Heart right ventricle (tissue), 16 donors: ENCODE data around the gene RYK. TPM values are rescaled to one million over a fixed set of nuclear protein-coding genes. Genes with fewer than 3 reads are reported as not detected.
A peak's percentile ranks its signal among the peaks of the same experiment; 100 is the strongest.

Experiments used
- ATAC-seq, 8 donors: fragments of 200-7000 bp; cut with Tn5 transposase; one replicate each; pipeline ENCODE4 v1.9.1; 2020; ENCODE audit warnings: mild to moderate bottlenecking in 8 of 8, moderate library complexity in 8 of 8, moderate number of reproducible peaks in 1 of 8
- DNase-seq, 2 donors: peaks; one replicate each; pipeline ENCODE4 v3.0.0-alpha.2; 2020
- H3K27ac ChIP-seq, 10 donors: fragments of 200-600 bp; sonication (generic) in 2 of 10; one replicate each; pipeline versions ENCODE4 v1.5.0 to v1.8.0; 2020 to 2022; ENCODE audit warnings: mild to moderate bottlenecking in 3 of 10
- H3K27me3 ChIP-seq, 7 donors: fragments of 200-600 bp; one replicate each; pipeline ENCODE4 v1.8.0; 2021 to 2022; ENCODE audit warnings: mild to moderate bottlenecking in 2 of 7
- H3K36me3 ChIP-seq, 9 donors: fragments of 200-600 bp; sonication (generic) in 1 of 9; one replicate each; pipeline versions ENCODE4 v1.5.0 to v1.8.0; 2020 to 2022; ENCODE audit warnings: mild to moderate bottlenecking in 2 of 9
- H3K4me1 ChIP-seq, 9 donors: fragments of 200-600 bp; sonication (generic) in 1 of 9; one replicate each; pipeline versions ENCODE4 v1.5.0 to v1.8.0; 2020 to 2022; ENCODE audit warnings: mild to moderate bottlenecking in 4 of 9
- H3K4me3 ChIP-seq, 10 donors: fragments of 200-600 bp; sonication (generic) in 2 of 10; one replicate each; pipeline versions ENCODE4 v1.5.0 to v1.8.0; 2020 to 2022; ENCODE audit warnings: mild to moderate bottlenecking in 7 of 10, moderate library complexity in 2 of 10
- H3K9me3 ChIP-seq, 11 donors: fragments of 200-600 bp in 10 of 11; sonication (generic) in 2 of 11; one replicate each; pipeline versions ENCODE4 v1.5.0 to v1.8.0; 2013 to 2022; ENCODE audit warnings: mild to moderate bottlenecking in 2 of 11, control low read depth in 1 of 11, moderate library complexity in 1 of 11
- WGBS, 2 donors: extraction: QIAGEN DNeasy Blood & Tissue Kit; methylation state at CpG; one replicate each; pipeline ENCODE4 v1.1.7; 2013; ENCODE audit warnings: inconsistent platforms in 1 of 2; 5-methylcytosine and 5-hydroxymethylcytosine counted together
- intact Hi-C, 10 donors: fragments of 100-400 bp; cut with DNase I; formaldehyde crosslinking; loops; one replicate each; pipeline versions ENCODE4 v1.11.1 to v1.14.2; 2022
- polyA plus RNA-seq, 2 donors: library from polyadenylated mRNA; stranded (reverse); fragments of 200-250 nt; gene quantifications; one replicate each; pipeline ENCODE4 v1.2.3, GENCODE V29; 2013
- total RNA-seq, 10 donors: library from RNA; stranded (reverse); fragmentation: NEBNext Ultra II Directional in 3 of 10; extraction: Animal tissue kit (Norgen Biotek cat#: 25700) in 3 of 10; gene quantifications; one replicate each; pipeline versions ENCODE4 v1.2.1 to v1.2.4, GENCODE V29; 2021 to 2023
- TF ChIP-seq, protein P1 (sequence below), 9 donors: fragments of 200-600 bp; sonication (generic) in 2 of 9; IDR thresholded peaks; one replicate each; pipeline versions ENCODE4 v1.5.0 to v1.8.0; 2021 to 2022; ENCODE audit warnings: antibody characterized with exemption in 9 of 9, mild to moderate bottlenecking in 5 of 9, moderate library complexity in 1 of 9
- donor health status: Arrhythmogenic right ventricular cardiomyopathy.
- donor health status: ischemic (EF 13 %, LVEDD 7.1; RV severe dilation, severe dysfunction).
- donor health status: healthy with polysubstance abuse.
- donor health status: DM: no; HTN: yes; CAD: no.
- donor health status: DM: no; HTN: no; CAD: no.
- donor health status: ischemic (EF 25% LVEDD 6.9; RV normal size, moderate dysfunction).
- donor health status: ischemic (EF 25% LVEDD 5.7; RV mildly dilated, moderate dysfunction).
- donor health status: healthy.
- donor health status: DM: yes; HTN: yes; CAD: no.
- donor health status: Ischemic cardiomyopathy.
- donor health status: ischemic (EF 35%, LVEDD 5.7; RV mildly dilated, moderate dysfunction).
- donor health status: nonischemic (EF 11% LVEDD 7.7; RV severe dilation, severe dysfunction).
- donor health status: DM: yes; HTN: yes; CAD: no.
- donor health status: PGD.
- donor health status: ischemic (EF 29% LVEDD 5.4; RV normal size, mild dysfunction).
- donor health status: nonischemic (EF 23%, LVEDD 6.1; RV moderate dilation, normal function).

Gene RYK
- total and polyA plus RNA-seq, 12 donors = 18.0 to 45.8 (median 36.5) TPM

DNA sequence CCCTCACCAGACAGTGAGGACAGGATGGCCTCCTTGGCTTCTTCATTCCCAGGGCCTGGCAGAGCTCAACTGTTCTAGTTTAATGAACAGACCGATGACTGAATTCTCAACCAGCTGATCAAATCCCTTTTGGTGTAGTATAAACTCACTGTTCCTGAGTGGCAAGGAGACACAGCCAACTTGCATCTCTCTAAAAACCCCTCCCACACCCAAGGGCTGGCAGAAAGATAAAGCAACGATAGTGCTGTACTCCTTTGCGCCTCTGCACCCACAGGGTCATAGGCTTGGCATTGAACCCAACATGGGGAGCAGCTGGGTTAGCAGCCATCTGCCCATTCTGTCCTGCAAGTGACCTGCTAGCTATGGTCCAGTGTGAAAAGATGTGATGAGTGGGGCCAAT is 103.2 kb downstream of the RYK start:
- TF ChIP-seq, protein P1, sequence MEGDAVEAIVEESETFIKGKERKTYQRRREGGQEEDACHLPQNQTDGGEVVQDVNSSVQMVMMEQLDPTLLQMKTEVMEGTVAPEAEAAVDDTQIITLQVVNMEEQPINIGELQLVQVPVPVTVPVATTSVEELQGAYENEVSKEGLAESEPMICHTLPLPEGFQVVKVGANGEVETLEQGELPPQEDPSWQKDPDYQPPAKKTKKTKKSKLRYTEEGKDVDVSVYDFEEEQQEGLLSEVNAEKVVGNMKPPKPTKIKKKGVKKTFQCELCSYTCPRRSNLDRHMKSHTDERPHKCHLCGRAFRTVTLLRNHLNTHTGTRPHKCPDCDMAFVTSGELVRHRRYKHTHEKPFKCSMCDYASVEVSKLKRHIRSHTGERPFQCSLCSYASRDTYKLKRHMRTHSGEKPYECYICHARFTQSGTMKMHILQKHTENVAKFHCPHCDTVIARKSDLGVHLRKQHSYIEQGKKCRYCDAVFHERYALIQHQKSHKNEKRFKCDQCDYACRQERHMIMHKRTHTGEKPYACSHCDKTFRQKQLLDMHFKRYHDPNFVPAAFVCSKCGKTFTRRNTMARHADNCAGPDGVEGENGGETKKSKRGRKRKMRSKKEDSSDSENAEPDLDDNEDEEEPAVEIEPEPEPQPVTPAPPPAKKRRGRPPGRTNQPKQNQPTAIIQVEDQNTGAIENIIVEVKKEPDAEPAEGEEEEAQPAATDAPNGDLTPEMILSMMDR (IDR thresholded peaks at IDR 0.05) = no peak
- intact Hi-C loops = no loop called here
- Histone ChIP-seq H3K27ac (no peak overlapping the region), H3K9me3 (no peaks in the 10 kb centered on the region), H3K4me3 (no peak overlapping the region), H3K36me3 (peaks cover 0 to 23% (median 0%) of the 10 kb centered on the region in 9 donors), H3K4me1 (peaks cover 0 to 42% (median 16%) of the 10 kb centered on the region in 9 donors), H3K27me3 (no peaks in the 10 kb centered on the region)
- no peak for DNase-seq
- WGBS, 2 donors = 79 to 84% methylated on average over 3 of the region's 3 CpGs
- ATAC-seq = no peak

DNA sequence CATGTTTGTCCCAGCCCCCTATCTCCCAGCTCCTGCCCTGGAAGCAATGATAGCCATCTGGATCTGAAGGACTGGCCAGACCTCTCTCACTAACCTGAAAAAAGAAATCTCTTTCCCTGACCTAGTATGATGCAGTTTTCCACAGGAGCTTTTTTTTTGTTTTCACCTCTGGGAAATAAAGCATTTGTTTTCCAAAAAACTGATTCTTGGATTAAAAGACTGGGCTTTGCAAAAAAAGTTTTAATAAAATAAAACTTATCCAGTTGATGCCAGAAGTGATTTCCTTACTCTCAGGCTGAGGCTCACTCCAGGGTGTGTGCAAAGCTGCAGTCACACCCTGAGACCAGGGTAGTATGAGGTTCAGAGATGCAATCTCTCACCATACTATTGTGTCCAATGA is 104.0 kb downstream of the RYK start:
- no peak for ATAC-seq
- TF ChIP-seq, protein P1 (IDR thresholded peaks at IDR 0.05) = no peak
- peaks cover 0 to 15% (median 0%) of the 10 kb centered on the region in 9 donors for H3K36me3 ChIP-seq
- DNase-seq = no peak
- H3K27ac ChIP-seq = no peak overlapping the region
- intact Hi-C loops = no loop called here
- peaks cover 0 to 42% (median 16%) of the 10 kb centered on the region in 9 donors for H3K4me1 ChIP-seq
- H3K27me3 ChIP-seq = no peaks in the 10 kb centered on the region
- H3K9me3 ChIP-seq = peaks cover 0 to 4% (median 0%) of the 10 kb centered on the region in 11 donors
- H3K4me3 ChIP-seq = no peak overlapping the region

DNA sequence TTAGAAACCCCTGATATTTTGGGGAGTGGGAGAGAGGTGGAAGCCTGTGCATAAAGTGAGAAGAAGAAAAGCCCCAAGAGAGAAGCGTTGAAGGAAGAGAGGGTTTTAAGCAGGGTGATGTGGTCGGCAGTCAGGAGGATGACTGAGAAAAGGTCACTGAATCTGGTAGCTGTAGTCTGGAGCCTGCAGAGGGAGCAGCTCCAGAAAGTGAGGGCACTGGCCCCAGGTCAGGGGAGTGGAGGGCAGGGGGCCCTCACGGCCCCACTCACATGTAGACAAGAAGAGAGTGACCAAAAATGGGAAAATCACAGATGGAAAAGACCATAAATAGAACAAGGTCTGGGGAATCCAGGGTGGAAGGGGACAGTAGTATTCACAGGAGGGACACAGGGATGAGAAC is 105.5 kb downstream of the RYK start:
- peaks cover 0 to 6% (median 0%) of the 10 kb centered on the region in 9 donors for H3K36me3 ChIP-seq
- H3K4me1 ChIP-seq = peaks cover 0 to 37% (median 11%) of the 10 kb centered on the region in 9 donors
- H3K9me3 ChIP-seq = peaks cover 0 to 12% (median 0%) of the 10 kb centered on the region in 11 donors
- TF ChIP-seq, protein P1 (IDR thresholded peaks at IDR 0.05) = no peak
- intact Hi-C loops = no loop called here
- no peaks in the 10 kb centered on the region for H3K27me3 ChIP-seq
- 58 to 73% methylated on average over 3 of the region's 3 CpGs for WGBS, 2 donors
- no peak overlapping the region for H3K4me3 ChIP-seq
- ATAC-seq (peak in 4 of 8 donors; percentile 13 to 35 (median 25)), DNase-seq (no peak)
- peak overlapping the region in 3 of 10 donors; percentile 1 to 33 (median 31) for H3K27ac ChIP-seq

DNA sequence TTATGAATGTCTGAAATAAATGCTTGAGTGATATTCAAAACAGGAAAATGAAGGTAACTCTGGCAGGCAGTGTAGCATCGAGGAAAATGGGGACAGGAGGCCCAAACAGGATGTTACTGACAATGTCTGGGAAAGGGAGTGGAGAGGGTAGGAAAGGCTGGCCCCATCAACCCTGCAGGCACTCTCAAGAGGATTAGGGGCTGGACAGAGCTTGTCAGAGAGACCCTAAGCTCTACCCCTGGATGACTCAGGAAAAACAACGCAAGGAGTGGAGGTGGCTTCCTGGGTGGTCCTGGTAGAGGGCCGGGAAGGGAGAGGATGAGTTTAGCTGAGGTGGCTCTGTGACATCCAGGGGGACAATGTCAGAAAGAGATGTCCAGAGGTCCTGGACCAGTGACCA is 106.0 kb downstream of the RYK start:
- H3K4me1 ChIP-seq = peaks cover 0 to 32% (median 11%) of the 10 kb centered on the region in 9 donors
- WGBS, 2 donors = 42 to 61% methylated on average over 3 of the region's 3 CpGs
- peaks cover 0 to 12% (median 0%) of the 10 kb centered on the region in 11 donors for H3K9me3 ChIP-seq
- no peak overlapping the region for H3K4me3 ChIP-seq
- ATAC-seq = peak in 4 of 8 donors; percentile 39 to 61 (median 44)
- TF ChIP-seq, protein P1 (IDR thresholded peaks at IDR 0.05) = no peak
- peak overlapping the region in 3 of 10 donors; percentile 31 to 50 (median 33) for H3K27ac ChIP-seq
- H3K27me3 ChIP-seq = no peaks in the 10 kb centered on the region
- H3K36me3 ChIP-seq = peaks cover 0 to 7% (median 0%) of the 10 kb centered on the region in 9 donors
- DNase-seq = no peak
- intact Hi-C loops = no loop called here
